HG02623 (cell line): Measurements from ENCODE around the gene LEP.
"Not testable (repeated sequence)": the region's sequence is repeated elsewhere in the genome, so short reads cannot be mapped to it uniquely, and the experiment has no call there.

Source experiments
- ATAC-seq: cut with Tn5 transposase; IDR thresholded peaks from one replicate; pipeline ENCODE4 v1.9.1; 2021; ENCODE audit warnings: moderate library complexity; ENCODE audit not compliant: unreplicated experiment

LEP gene

DNA sequence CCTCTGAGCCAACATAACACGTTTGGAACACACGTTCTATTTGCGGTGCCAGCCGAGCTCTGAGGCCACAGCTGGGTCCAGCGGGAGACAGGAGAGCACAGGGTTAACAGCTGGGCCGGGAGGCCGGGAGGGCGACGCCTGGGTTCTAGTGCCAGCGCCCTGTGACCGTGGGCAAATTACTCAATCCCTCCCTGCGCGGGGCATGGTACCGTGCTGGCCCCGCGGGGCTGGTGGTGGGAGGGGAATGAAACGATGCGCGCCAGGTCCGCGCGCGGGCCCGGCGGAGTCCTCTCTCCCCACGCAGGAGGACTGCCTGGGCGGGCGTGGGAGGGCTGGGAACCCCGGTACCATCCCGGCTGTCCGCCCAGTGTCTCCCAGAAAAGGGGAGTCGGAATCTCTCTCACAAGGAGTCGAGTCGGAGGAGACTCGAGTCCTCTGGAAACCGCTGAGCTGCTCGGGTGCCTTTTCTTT is 30.4 kb downstream of the LEP start:
- no peak for ATAC-seq

DNA sequence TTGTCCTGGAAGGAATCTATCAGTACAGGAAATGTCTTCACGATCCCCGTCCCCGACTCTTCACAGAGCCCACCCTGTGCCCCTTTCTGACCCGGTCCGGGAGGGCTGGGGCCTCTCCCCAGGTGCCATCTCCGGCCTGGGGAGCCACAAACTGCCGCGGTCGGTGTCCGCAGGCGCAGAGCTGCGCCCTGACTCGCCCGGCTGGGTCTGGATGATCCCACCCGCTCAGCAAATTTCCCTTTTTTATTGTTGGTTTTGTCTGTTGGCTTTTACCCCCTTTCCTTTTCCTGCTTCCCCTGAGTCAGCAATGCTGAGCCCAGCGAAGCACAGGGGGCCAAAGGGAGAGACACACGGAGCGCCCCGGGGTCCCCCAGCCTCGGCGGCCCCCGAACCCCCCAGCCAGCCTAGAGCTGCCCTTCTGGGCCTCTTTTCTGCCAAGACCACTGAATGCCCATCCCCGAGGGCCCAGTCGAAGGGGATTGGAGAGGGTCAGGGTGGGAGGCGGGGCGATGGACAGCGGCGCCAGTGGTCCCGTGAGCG is 30.9 kb downstream of the LEP start:
- no peak for ATAC-seq

DNA sequence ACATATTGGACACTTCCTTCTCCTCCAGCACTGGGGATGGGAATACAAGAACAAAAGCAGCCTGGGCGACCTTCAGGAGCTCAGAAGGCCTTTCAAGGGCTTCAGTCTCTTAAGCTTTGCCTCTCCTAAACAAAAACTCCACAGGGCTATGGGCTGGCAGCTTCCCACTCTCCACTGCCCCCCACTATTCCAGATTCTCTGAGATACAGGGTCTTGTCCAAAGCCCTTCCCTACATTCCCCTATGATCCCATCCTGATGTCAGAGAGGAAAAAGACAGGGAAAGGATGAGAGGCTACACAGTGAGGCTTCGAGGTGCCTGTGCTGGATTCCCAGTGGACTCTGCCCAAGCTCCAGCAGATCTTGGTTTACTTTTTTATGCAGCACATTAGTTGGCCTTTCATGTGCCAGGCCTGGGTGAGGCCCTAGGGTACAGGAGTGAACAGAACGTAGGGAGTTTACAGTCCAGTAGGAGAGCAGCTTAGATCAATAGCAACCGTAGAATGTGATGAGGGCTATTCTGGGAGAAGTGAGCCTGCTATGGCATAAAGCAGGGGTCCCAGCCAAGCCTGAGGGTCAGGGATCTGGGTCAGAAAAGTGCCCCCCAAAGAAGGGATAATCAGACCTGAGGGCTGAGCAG is 33.3 kb downstream of the LEP start:
- no peak for ATAC-seq

DNA sequence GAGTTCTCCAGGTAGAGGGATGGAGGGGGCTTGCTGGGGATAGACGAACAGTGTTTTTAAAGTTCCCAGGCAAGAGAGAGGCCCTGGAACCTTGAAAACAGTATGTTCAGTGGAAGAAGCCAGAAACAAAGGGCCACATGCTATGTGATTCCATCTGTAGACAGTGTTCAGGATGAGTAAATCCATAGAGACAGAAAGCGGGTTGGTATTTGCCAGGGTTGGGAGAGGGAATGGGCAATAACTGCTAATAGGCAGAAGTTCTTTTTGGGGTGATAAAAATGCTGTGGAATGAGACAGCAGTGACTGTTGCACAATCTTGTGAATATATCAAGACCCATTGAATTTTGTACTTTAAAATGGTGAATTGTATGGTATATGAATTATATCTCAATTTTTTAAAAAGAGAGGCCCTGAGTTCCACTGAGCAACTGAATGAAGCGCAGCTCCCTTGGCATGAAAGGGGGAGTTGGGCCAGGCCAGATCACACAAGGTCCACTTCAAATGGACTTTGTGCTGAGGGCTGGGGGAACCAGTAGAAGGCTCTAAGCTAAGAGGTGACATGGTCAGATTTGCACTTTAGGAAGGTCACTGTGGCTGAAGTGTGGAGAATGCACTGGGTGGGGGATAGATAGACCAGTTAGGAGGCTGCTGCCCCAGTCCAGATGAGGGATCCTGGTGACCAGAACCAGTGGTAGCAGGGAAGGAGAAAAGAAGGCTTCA is 34.0 kb downstream of the LEP start:
- ATAC-seq: no peak

DNA sequence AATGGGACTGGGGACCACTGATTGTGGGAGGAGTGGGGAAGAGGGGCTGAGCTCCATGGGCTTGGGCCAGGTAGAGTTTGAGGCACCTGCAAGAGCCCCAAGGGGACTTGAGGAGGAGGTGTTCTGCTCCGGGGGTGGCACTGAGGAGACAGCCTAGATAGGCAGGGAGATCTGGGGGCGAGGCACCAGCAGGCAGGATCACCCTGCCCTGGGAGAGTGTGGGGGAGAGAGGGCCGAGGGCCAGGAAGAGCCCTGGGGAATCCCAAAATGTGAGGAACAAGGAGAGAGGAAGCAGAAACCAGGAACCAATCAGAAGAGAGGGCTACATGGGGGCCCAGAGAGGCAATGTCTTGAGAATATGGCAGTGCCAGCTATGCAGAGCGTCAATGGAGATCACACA is 34.6 kb downstream of the LEP start:
- no peak for ATAC-seq

DNA sequence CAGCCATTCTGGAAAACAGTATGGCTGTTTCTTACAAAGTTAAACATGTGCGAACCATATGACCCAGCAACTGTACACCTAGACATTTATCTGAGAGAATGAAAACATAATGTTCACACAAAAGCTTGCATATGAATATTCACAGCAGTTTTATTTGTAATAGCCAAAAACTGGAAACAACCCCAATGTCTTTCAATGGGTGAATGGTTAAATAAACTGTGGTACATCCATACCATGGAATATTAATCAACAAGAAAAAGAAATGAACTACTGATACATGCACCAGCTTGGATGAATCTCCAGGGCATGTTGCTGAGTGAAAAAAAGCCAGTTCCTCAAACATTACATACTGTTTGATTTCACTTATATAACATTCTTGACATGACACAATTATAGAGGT is 37.3 kb downstream of the LEP start:
- ATAC-seq: no peak

DNA sequence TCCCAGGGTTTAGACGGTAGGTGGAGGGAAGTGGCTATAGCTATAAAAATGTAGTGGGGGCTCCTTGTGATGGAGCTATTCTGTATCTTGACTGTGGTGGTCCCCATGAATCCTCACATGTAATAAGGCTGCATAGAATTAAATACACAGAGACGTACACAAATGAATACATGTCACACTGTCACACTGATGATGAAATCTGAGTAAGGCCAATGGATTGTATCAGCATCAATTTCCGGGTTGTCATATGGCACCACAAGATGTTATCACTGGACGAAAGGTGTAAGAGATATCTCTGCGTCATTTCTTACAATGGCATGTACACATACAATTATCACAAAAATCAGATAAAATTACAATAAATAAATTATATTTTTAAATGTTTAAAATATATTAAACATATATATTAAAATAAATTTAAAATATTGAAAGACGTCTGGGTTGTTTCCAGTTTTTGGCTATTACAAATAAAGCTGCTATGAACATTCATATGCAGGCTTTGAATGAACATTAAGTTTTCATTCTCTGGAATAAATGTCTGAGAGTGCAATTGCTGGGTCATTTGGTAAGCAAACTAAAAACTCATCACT is 38.1 kb downstream of the LEP start:
- ATAC-seq: no peak

DNA sequence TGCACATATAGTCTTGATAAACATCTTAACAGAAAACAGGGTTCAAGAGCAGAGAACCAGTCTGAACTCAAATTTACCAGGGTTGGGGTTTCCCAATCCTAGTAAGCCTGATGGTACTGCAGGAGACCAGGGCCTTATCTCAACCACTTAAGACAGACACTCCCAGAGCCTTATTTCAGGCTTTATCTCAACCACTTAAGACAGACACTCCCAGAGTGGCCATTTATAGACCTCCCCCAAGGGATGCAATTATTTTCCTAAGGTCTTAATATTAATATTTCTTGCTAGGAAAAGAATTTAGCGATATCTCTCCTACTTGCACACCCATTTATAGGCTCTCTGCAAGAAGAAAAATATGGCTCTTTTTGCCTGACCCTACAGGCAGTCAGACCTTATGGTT is 39.4 kb downstream of the LEP start:
- ATAC-seq: not testable (repeated sequence)

DNA sequence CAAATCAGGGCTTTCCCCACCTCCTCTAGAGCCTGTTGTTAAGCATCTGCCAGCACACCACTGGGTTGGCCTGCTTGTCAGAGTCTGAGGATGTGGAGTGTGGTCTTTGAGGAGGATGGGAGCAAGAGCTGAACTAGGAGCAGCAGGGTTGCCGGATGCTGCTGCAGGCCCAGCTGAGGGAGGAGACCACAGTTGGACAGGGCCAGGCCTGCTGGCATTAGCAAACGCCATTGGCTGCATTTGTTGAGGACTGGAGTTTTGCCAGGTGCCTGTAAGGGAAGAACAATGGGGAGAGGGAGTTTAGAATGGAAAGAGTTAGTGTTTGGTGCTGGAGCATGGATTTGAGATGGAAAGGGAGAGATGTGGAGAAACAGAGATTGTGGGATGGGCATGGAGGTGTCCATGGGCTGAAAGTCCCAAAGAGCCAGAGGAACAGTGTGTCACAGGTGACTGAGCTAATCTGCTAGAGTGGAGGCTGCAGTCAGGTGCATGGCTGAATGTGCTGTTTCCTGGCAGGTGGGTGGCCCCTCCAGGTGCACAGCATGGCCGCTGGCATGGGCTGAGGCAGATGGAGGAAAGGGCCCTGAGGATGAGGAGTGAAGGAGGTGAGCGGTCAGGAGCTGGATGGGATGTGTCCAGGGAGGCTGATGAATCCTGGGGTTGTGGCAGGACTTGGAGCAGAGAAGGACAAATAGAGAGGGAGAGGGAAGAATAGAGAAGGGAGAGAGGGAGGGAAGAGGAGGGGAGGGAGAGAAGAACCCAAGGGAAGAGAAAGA is 40.7 kb downstream of the LEP start:
- no peak for ATAC-seq

DNA sequence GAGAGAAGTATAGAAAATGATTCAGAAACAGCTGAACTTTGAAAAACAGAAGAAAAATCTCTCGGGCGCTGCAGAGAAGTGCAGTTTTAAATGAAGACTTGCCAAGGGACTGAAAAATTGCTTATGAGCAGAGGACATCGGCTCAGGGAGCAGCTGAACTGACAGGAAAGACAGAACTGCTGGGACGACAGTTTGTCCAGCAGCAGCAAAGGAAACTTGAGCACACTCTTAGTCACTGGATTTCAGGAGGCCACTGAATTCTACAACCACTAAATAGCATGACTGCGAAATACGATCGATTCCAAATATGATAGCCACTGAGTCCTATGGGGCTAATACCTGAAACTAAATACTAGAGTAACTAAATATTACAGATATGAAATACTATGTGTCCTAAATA is 43.0 kb downstream of the LEP start:
- ATAC-seq: no peak

DNA sequence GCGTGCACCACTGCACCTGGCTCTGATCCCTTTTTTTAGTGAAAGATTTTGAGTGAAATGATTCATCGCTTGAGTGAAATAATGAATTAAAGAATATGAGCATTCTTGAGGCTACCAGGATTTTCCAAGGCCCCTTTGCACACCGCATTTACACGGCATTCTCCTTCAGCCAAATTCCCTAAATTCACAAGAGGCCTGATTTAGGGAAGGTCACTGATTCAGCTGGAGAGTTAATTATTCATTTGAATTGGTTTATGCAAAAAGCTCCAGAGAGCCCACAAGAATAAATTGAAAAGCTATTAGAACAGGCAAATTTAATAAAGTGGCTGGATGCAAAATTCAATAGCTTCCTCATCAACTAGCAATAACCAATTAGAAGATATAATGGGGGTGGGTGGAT is 46.5 kb downstream of the LEP start:
- no peak for ATAC-seq

DNA sequence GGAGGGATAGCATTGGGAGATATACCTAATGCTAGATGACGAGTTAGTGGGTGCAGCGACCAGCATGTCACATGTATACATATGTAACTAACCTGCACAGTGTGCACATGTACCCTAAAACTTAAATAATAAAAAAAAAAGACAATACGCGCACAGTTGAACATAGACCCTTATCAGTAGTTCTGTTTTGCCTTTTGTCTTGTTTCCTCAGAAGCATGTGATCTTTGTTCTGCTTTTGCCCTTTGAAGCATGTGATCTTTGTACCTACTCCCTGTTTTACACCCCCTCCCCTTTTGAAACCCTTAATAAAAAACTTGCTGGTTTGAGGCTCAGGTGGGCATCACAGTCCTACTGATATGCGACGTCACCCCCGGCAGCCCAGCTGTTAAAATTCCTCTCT is 56.9 kb downstream of the LEP start:
- not testable (repeated sequence) for ATAC-seq

DNA sequence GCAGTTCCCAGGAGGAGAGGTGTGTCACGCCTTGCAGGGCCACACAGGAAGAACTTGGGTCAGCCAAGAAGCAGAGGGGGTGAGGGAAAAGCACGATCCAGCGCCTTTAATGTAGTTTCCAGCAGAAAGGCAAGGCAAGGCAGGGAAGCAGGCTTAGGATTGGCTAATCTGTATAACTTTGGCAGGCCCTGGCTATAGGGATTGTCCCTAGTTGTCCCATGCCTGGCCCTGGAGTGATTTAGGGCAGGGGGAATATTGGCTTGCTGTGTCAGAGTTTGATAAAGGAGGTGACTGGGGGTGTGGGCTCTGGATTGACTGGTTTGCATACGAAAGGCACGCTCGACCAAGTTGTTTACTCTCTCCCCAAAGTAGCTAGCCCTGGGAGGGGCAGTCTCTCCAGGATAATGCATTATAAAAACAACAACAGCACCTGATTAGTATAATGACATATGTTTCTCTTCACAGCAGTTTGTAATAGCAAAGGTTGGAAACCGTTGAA is 58.1 kb downstream of the LEP start:
- no peak for ATAC-seq

DNA sequence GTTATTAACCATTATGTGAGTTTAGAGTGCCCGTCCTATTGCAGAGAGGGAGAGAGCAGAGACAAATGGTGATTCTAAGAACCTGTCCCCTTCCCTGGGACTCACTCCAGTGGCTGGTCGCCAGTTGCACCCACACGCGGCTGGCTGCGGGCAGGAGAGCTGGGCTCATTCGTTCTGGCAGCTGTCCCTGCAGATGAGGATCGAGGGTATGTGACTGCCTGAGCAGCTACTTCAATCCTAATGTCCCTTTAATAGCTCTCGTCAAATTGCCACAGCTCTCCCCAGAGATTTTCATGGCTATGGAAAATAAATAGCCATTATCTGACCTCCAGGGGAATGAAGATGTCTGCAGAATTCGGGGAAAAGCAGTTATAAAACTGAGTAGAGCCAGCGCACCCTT is 61.1 kb downstream of the LEP start:
- no peak for ATAC-seq

DNA sequence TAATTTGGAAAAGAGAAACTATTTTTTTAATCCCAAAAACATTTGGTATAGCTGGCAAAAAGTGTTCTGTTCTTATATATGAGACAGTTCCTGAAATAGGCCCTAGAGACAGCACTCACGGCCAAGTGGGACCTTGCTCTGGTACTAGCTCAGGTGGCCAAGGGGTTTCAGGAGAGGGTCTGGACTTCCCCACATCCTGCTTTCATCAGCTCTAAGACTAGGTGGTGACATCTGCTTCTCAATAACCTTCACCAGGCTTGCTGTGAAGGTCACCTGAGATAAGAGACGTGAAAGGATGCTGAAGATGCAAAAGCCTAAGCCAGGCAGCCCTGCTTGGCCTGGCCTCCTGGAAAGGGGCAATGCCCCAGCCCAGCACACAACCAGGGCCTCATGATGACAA is 62.1 kb downstream of the LEP start:
- no peak for ATAC-seq

DNA sequence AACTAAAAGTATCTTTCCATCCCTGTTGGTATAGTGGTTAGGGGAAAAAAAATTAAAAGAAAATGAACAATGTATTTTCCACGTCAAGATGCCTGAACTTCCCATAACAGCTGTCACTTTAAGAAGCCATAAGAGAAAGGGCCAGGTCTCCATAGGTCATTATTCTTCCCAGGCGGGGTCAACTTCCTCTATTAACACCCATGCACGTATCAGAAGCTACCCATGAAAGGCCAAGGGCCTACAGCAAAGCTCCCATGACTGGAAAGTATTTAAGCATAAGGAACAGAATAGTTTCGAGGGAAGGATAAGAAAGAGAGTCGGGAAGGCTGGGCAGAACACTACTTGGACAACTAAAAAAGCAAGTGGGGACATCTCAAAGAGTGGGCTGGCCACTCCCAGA is 62.6 kb downstream of the LEP start:
- no peak for ATAC-seq

DNA sequence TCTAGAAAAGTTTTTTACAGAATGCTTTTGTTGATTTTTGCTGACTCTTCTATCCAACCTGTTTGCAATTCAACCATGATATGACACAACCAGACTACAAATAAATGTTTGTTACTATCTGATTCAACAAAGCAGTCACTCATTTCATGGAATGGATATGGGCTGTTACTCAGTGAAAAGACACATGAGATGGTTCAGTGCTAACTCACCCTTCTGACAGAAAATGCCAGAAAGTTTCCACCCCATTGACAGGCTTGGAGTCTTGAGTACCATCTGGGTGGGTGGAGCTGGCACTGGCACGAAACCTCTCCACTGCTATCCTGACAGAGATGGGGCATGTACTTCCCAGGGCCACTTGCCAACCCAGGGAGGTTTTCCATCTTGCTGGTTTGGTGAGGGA is 63.1 kb downstream of the LEP start:
- ATAC-seq: no peak

DNA sequence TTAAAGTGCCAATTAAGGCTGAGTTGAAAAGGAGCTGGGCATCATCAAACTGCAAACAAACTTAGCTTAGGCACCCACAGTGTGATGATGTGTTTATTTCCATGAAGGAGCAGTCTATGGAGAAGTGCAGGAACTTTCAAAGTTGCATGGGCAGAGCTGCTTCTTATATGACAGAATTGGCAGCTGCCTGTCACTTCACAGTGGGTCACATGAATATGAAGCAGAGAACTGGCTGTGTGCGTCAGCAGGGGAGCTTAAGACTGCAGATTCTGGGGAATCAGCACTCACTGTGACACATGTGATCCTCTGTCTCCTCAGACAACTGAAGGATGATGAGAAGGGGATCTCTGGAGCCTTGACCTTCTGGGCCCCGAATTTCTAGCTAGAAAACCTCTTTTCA is 66.0 kb downstream of the LEP start:
- no peak for ATAC-seq
